Aorta (tissue), 4 donors: ENCODE measurements around the gene ADGRB2. TPM values are rescaled to one million over a fixed set of nuclear protein-coding genes. Genes with fewer than 3 reads are reported as not detected.

Experiments used
- microRNA-seq, 2 donors: library from miRNA; unstranded; fragments of <30 nt; microRNA quantifications; one replicate each; pipeline ENCODE4 v1.2.0, GENCODE V29; 2020
- polyA plus RNA-seq, 2 donors: library from polyadenylated mRNA; stranded (reverse); fragments of 200-250 nt; gene quantifications; one replicate each; pipeline ENCODE4 v1.2.3, GENCODE V29; 2013
- total RNA-seq, 2 donors: library from RNA; stranded (reverse); fragmentation: NEBNext Ultra II Directional; extraction: Animal tissue kit (Norgen Biotek cat#: 25700); gene quantifications; one replicate each; pipeline ENCODE4 v1.2.1, GENCODE V29; 2021
- donor health status: healthy with polysubstance abuse.
- donor health status: Bipolar disorder and iron deficiency.
- donor health status: DM: no; HTN: no; CAD: no.
- donor health status: DM: yes; HTN: yes; CAD: no.

ADGRB2 gene
- total and polyA plus RNA-seq, 4 donors, result 1.8 to 4.6 (median 2.1) TPM

Small RNA genes within 50 kb of the gene (microRNA-seq; reads per million reads assigned to microRNA genes)
- 0 reads per million in 2 donors for gene MIR4254

Other genes starting within 250 kb of the ADGRB2 start
- 100 to 1,000 TPM; 317 to 506 TPM for gene TINAGL1, start 187.8 kb downstream of the ADGRB2 start, total RNA-seq
- 100 to 1,000 TPM; 158 to 325 TPM for gene TINAGL1, start 187.8 kb downstream of the ADGRB2 start, polyA plus RNA-seq
- under 1 TPM in 1 of 2 donors, not detected in 1; 0.42 TPM for gene HCRTR1, start 146.7 kb downstream of the ADGRB2 start, total RNA-seq
- under 1 TPM in 1 of 2 donors, not detected in 1; 0.18 TPM for gene HCRTR1, start 146.7 kb downstream of the ADGRB2 start, polyA plus RNA-seq
- 10 to 100 TPM; 57.9 to 65.0 TPM for gene PEF1, start 119.5 kb downstream of the ADGRB2 start, total RNA-seq
- gene PEF1, start 119.5 kb downstream of the ADGRB2 start, polyA plus RNA-seq, result 10 to 100 TPM; 75.5 to 83.9 TPM
- 100 to 1,000 TPM in 1 of 2 donors, 10 to 100 TPM in 1; 71.4 to 188 TPM for gene COL16A1, start 60.3 kb downstream of the ADGRB2 start, total RNA-seq
- gene COL16A1, start 60.3 kb downstream of the ADGRB2 start, polyA plus RNA-seq, result 100 to 1,000 TPM in 1 of 2 donors, 10 to 100 TPM in 1; 39.8 to 358 TPM
- 1 to 10 TPM; 4.0 to 9.0 TPM for gene SPOCD1, start 51.7 kb upstream of the ADGRB2 start, total RNA-seq
- gene SPOCD1, start 51.7 kb upstream of the ADGRB2 start, polyA plus RNA-seq, result 10 to 100 TPM in 1 of 2 donors, 1 to 10 TPM in 1; 1.4 to 12.3 TPM
- gene PTP4A2, start 174.0 kb upstream of the ADGRB2 start, total RNA-seq, result 100 to 1,000 TPM; 230 to 244 TPM
- gene PTP4A2, start 174.0 kb upstream of the ADGRB2 start, polyA plus RNA-seq, result 100 to 1,000 TPM in 1 of 2 donors, 10 to 100 TPM in 1; 72.0 to 147 TPM
- 10 to 100 TPM; 84.9 to 91.2 TPM for gene KHDRBS1, start 249.5 kb upstream of the ADGRB2 start, total RNA-seq
- gene KHDRBS1, start 249.5 kb upstream of the ADGRB2 start, polyA plus RNA-seq, result 10 to 100 TPM; 57.0 to 61.8 TPM